Right renal cortex interstitium (tissue), 3 donors: ENCODE data around the gene JAKMIP2. TPM values are rescaled to one million over a fixed set of nuclear protein-coding genes. Genes with fewer than 3 reads are reported as not detected.
"Not testable (repeated sequence)": the region's sequence is repeated elsewhere in the genome, so short reads cannot be mapped to it uniquely, and the experiment has no call there.

Experiments used
- DNase-seq, 3 donors: peaks; one replicate each; pipeline ENCODE4 v3.0.0-alpha.2; 2013; ENCODE audit warnings: low read depth in 3 of 3, low spot score in 2 of 3
- polyA plus RNA-seq, 3 donors: library from polyadenylated mRNA; unstranded; fragments of 120-200 nt; gene quantifications; one replicate each; pipeline ENCODE4 v1.2.1, GENCODE V29; 2013; ENCODE audit not compliant: insufficient read length in 3 of 3

JAKMIP2 gene
- polyA plus RNA-seq, 3 donors: 3.9 to 6.1 (median 5.4) TPM

- DNase-seq: no peak
Measured at GRCh38 chr5:147751156-147751830, 31.2 kb downstream of the JAKMIP2 start.

GRCh38 chr5:147750065-147750464 is 32.5 kb downstream of the JAKMIP2 start:
- no peak for DNase-seq

- no peak for DNase-seq
Measured at GRCh38 chr5:147748590-147748989, 33.9 kb downstream of the JAKMIP2 start.

GRCh38 chr5:147746986-147747385 is 35.5 kb downstream of the JAKMIP2 start:
- DNase-seq: no peak

- peak in 1 of 3 donors; percentile 24 for DNase-seq
Measured at GRCh38 chr5:147743678-147744374, 38.7 kb downstream of the JAKMIP2 start.

- no peak for DNase-seq
Measured at GRCh38 chr5:147743012-147743411, 39.5 kb downstream of the JAKMIP2 start.

GRCh38 chr5:147742151-147742550 is 40.4 kb downstream of the JAKMIP2 start:
- no peak for DNase-seq

GRCh38 chr5:147740864-147741263 is 41.7 kb downstream of the JAKMIP2 start:
- DNase-seq: no peak

- no peak for DNase-seq
Measured at GRCh38 chr5:147737921-147738320, 44.6 kb downstream of the JAKMIP2 start.

GRCh38 chr5:147735621-147736125 is 46.9 kb downstream of the JAKMIP2 start:
- DNase-seq: no peak

- DNase-seq: no peak
Measured at GRCh38 chr5:147734894-147735293, 47.6 kb downstream of the JAKMIP2 start.

- DNase-seq: no peak
Measured at GRCh38 chr5:147733075-147733474, 49.5 kb downstream of the JAKMIP2 start.

- no peak for DNase-seq
Measured at GRCh38 chr5:147732291-147732883, 50.1 kb downstream of the JAKMIP2 start.

- DNase-seq: no peak
Measured at GRCh38 chr5:147731431-147732290, 50.9 kb downstream of the JAKMIP2 start.

- DNase-seq: no peak
Measured at GRCh38 chr5:147727200-147727599, 55.3 kb downstream of the JAKMIP2 start.

- DNase-seq: not testable (repeated sequence)
Measured at GRCh38 chr5:147721191-147721960, 61.2 kb downstream of the JAKMIP2 start.

- DNase-seq: no peak
Measured at GRCh38 chr5:147713550-147714295, 68.8 kb downstream of the JAKMIP2 start.

GRCh38 chr5:147712598-147712997 is 69.9 kb downstream of the JAKMIP2 start:
- DNase-seq: no peak

- no peak for DNase-seq
Measured at GRCh38 chr5:147712019-147712418, 70.5 kb downstream of the JAKMIP2 start.
